Skeletal muscle satellite cell (primary cell): ENCODE data around the gene LSM7.

Experiments used
- H3K27me3 ChIP-seq: 2 replicates; pipeline ENCODE4 v1.7.0; 2013; ENCODE audit warnings: low read length; ENCODE audit not compliant: control insufficient read depth, insufficient read depth
- H3K36me3 ChIP-seq: 2 replicates; pipeline ENCODE4 v1.7.0; 2013; ENCODE audit warnings: mild to moderate bottlenecking, control low read depth, low read length; ENCODE audit not compliant: insufficient read depth
- H3K4me1 ChIP-seq: 2 replicates; pipeline ENCODE4 v1.7.0; 2013; ENCODE audit warnings: low read length; ENCODE audit not compliant: control insufficient read depth, insufficient read depth
- H3K4me2 ChIP-seq: 2 replicates; pipeline ENCODE4 v1.7.0; 2013; ENCODE audit warnings: mild to moderate bottlenecking, low read length
- H3K4me3 ChIP-seq: 2 replicates; pipeline ENCODE4 v1.7.0; 2013; ENCODE audit warnings: low read length
- H3K9ac ChIP-seq: 2 replicates; pipeline ENCODE4 v1.7.0; 2013; ENCODE audit warnings: mild to moderate bottlenecking, low read depth, low read length, moderate library complexity
- H3K9me3 ChIP-seq: replicated peaks from 2 replicates; pipeline ENCODE4 v1.7.0; 2013; ENCODE audit warnings: mild to moderate bottlenecking, control low read depth, low read length

Gene LSM7

GRCh38 chr19:2325281-2326046 lies 2.9 kb downstream of the LSM7 start:
- Histone ChIP-seq H3K9me3 (no peaks in the 10 kb centered on the region), H3K27me3 (no peaks in the 10 kb centered on the region), H3K36me3 (peaks cover 25% of the 10 kb centered on the region), H3K4me1 (peaks cover 21% of the 10 kb centered on the region), H3K4me3 (no peak overlapping the region), H3K9ac (no peak overlapping the region), H3K4me2 (no peak overlapping the region)

- Histone ChIP-seq H3K27me3 (no peaks in the 10 kb centered on the region), H3K4me2 (no peak overlapping the region), H3K4me1 (peaks cover 15% of the 10 kb centered on the region), H3K36me3 (peaks cover 25% of the 10 kb centered on the region), H3K9ac (no peak overlapping the region), H3K9me3 (no peaks in the 10 kb centered on the region), H3K4me3 (no peak overlapping the region)
These were observed 4.0 kb downstream of the LSM7 start for GRCh38 chr19:2324220-2324948.

GRCh38 chr19:2323707-2324106 lies 4.7 kb downstream of the LSM7 start:
- Histone ChIP-seq H3K4me1 (peaks cover 10% of the 10 kb centered on the region), H3K36me3 (peaks cover 25% of the 10 kb centered on the region)

GRCh38 chr19:2321565-2322283 lies 6.7 kb downstream of the LSM7 start:
- peaks cover 1% of the 10 kb centered on the region for H3K4me1 ChIP-seq
- no peaks in the 10 kb centered on the region for H3K27me3 ChIP-seq
- H3K9ac ChIP-seq = no peak overlapping the region
- H3K9me3 ChIP-seq = no peaks in the 10 kb centered on the region
- H3K4me3 ChIP-seq = no peak overlapping the region
- no peak overlapping the region for H3K4me2 ChIP-seq
- peaks cover 22% of the 10 kb centered on the region for H3K36me3 ChIP-seq

More at GRCh38 chr19:2323707-2324106, 4.7 kb downstream of the LSM7 start:
- no peak overlapping the region for H3K4me2 ChIP-seq
- H3K9me3 ChIP-seq = no peaks in the 10 kb centered on the region
- no peak overlapping the region for H3K4me3 ChIP-seq
- no peaks in the 10 kb centered on the region for H3K27me3 ChIP-seq
- no peak overlapping the region for H3K9ac ChIP-seq

GRCh38 chr19:2320939-2321338 lies 7.4 kb downstream of the LSM7 start:
- peaks cover 18% of the 10 kb centered on the region for H3K36me3 ChIP-seq
- no peaks in the 10 kb centered on the region for H3K9me3 ChIP-seq
- no peak overlapping the region for H3K9ac ChIP-seq
- H3K4me1 ChIP-seq = no peaks in the 10 kb centered on the region
- no peak overlapping the region for H3K4me2 ChIP-seq
- no peaks in the 10 kb centered on the region for H3K27me3 ChIP-seq
- no peak overlapping the region for H3K4me3 ChIP-seq

- Histone ChIP-seq H3K27me3 (no peaks in the 10 kb centered on the region), H3K4me3 (no peak overlapping the region), H3K36me3 (peaks cover 13% of the 10 kb centered on the region), H3K4me2 (no peak overlapping the region), H3K9me3 (no peaks in the 10 kb centered on the region), H3K9ac (no peak overlapping the region), H3K4me1 (no peaks in the 10 kb centered on the region)
These were observed 8.3 kb downstream of the LSM7 start for GRCh38 chr19:2320049-2320448.

GRCh38 chr19:2319551-2319950 lies 8.8 kb downstream of the LSM7 start:
- Histone ChIP-seq H3K36me3 (peaks cover 13% of the 10 kb centered on the region), H3K9ac (no peak overlapping the region), H3K4me3 (no peak overlapping the region), H3K4me1 (no peaks in the 10 kb centered on the region), H3K4me2 (no peak overlapping the region), H3K27me3 (no peaks in the 10 kb centered on the region), H3K9me3 (no peaks in the 10 kb centered on the region)

- H3K4me1 ChIP-seq = no peaks in the 10 kb centered on the region
- H3K9ac ChIP-seq = no peak overlapping the region
- peaks cover 13% of the 10 kb centered on the region for H3K36me3 ChIP-seq
- no peak overlapping the region for H3K4me3 ChIP-seq
- H3K27me3 ChIP-seq = no peaks in the 10 kb centered on the region
- H3K9me3 ChIP-seq = no peaks in the 10 kb centered on the region
- H3K4me2 ChIP-seq = no peak overlapping the region
These were observed 9.5 kb downstream of the LSM7 start for GRCh38 chr19:2318923-2319322.

GRCh38 chr19:2317756-2318155 lies 10.6 kb downstream of the LSM7 start:
- Histone ChIP-seq H3K4me2 (no peak overlapping the region), H3K9ac (no peak overlapping the region), H3K36me3 (peaks cover 8% of the 10 kb centered on the region), H3K9me3 (no peaks in the 10 kb centered on the region), H3K4me3 (no peak overlapping the region), H3K4me1 (no peaks in the 10 kb centered on the region), H3K27me3 (peaks cover 6% of the 10 kb centered on the region)

GRCh38 chr19:2317300-2317699 lies 11.1 kb downstream of the LSM7 start:
- no peak overlapping the region for H3K4me3 ChIP-seq

GRCh38 chr19:2315818-2316353 lies 12.5 kb downstream of the LSM7 start:
- Histone ChIP-seq H3K36me3 (no peaks in the 10 kb centered on the region), H3K9ac (no peak overlapping the region), H3K4me1 (no peaks in the 10 kb centered on the region), H3K27me3 (peaks cover 12% of the 10 kb centered on the region), H3K4me2 (peak overlapping the region; percentile 58), H3K9me3 (no peaks in the 10 kb centered on the region), H3K4me3 (no peak overlapping the region)

More at GRCh38 chr19:2317300-2317699, 11.1 kb downstream of the LSM7 start:
- Histone ChIP-seq H3K4me2 (no peak overlapping the region), H3K9ac (no peak overlapping the region), H3K4me1 (no peaks in the 10 kb centered on the region), H3K9me3 (no peaks in the 10 kb centered on the region), H3K36me3 (peaks cover 4% of the 10 kb centered on the region), H3K27me3 (peaks cover 10% of the 10 kb centered on the region)
